Neural progenitor cell (in vitro differentiated cells): ENCODE results near the gene TC2N.

Experiments
- CTCF ChIP-seq: fragments of 200-600 bp; sonication (generic); IDR thresholded peaks from 2 replicates; pipeline ENCODE4 v1.5.1; 2017; ENCODE audit warnings: antibody characterized with exemption, mild to moderate bottlenecking
- EZH2 ChIP-seq: fragments of 200-600 bp; sonication (generic); IDR thresholded peaks from 2 replicates; pipeline ENCODE4 v1.6.1; 2017; ENCODE audit warnings: antibody characterized with exemption, mild to moderate bottlenecking, moderate library complexity
- EZH2phosphoT487 ChIP-seq: fragments of 200-600 bp; sonication (generic); IDR thresholded peaks from 2 replicates; pipeline ENCODE4 v1.6.1; 2017; ENCODE audit warnings: antibody characterized with exemption

- no peak for TF ChIP-seq CTCF
- no peak for TF ChIP-seq EZH2phosphoT487
- no peak for TF ChIP-seq EZH2
Measured at GRCh38 chr14:91866511-91867295, 633 bp downstream of the TC2N start.
